HG03378 (cell line): ENCODE results near the gene ZNF174.

Source experiments
- ATAC-seq: cut with Tn5 transposase; IDR thresholded peaks from one replicate; pipeline ENCODE4 v1.9.1; 2021; ENCODE audit warnings: mild to moderate bottlenecking, moderate library complexity; ENCODE audit not compliant: unreplicated experiment

ZNF174 gene

GRCh38 chr16:3400779-3401688 is at the start of gene ZNF174, which contains the start of gene ZSCAN32:
Gene ZNF174 (plus strand): TSS chr16:3401215. CDS start chr16:3402005, 790 bp downstream.
Gene ZSCAN32 (minus strand): TSS chr16:3401004. CDS start chr16:3397557, 3,447 bp downstream.
- peak; percentile 98 for ATAC-seq

GRCh38 chr16:3355589-3355988 is 45.4 kb upstream of the ZNF174 start, which contains the start of gene OR2C1:
Gene OR2C1 (plus strand): TSS chr16:3355889. CDS start chr16:3355941, 52 bp downstream.
- no peak for ATAC-seq

GRCh38 chr16:3356118-3356517 is 44.9 kb upstream of the ZNF174 start:
- ATAC-seq, result no peak

- no peak for ATAC-seq
These were observed 42.1 kb upstream of the ZNF174 start for GRCh38 chr16:3358871-3359270.

GRCh38 chr16:3362931-3363330 is 38.1 kb upstream of the ZNF174 start:
- ATAC-seq, result no peak

GRCh38 chr16:3363793-3364192 is 37.2 kb upstream of the ZNF174 start:
- no peak for ATAC-seq

- ATAC-seq, result no peak
These were observed 36.1 kb upstream of the ZNF174 start for GRCh38 chr16:3364774-3365427.

GRCh38 chr16:3369073-3369472 is 31.9 kb upstream of the ZNF174 start:
- ATAC-seq, result no peak

- no peak for ATAC-seq
These were observed 25.3 kb upstream of the ZNF174 start for GRCh38 chr16:3375680-3376079.

- ATAC-seq, result no peak
These were observed 23.1 kb upstream of the ZNF174 start for GRCh38 chr16:3377917-3378316.

GRCh38 chr16:3383045-3383448 is 18.0 kb upstream of the ZNF174 start:
- ATAC-seq, result no peak

- ATAC-seq, result no peak
These were observed 12.7 kb upstream of the ZNF174 start for GRCh38 chr16:3388325-3388724.

- no peak for ATAC-seq
These were observed 11.2 kb upstream of the ZNF174 start for GRCh38 chr16:3389663-3390338.

GRCh38 chr16:3400446-3400778 is 603 bp upstream of the ZNF174 start:
- no peak for ATAC-seq

GRCh38 chr16:3401719-3402397 is 843 bp downstream of the ZNF174 start:
- no peak for ATAC-seq

GRCh38 chr16:3408561-3409197 is 7.7 kb downstream of the ZNF174 start:
- no peak for ATAC-seq

- no peak for ATAC-seq
These were observed 12.8 kb downstream of the ZNF174 start for GRCh38 chr16:3413730-3414379.

GRCh38 chr16:3431779-3432219 is 30.8 kb downstream of the ZNF174 start:
- ATAC-seq, result no peak

GRCh38 chr16:3434373-3434772 is 33.4 kb downstream of the ZNF174 start:
- no peak for ATAC-seq

- ATAC-seq, result no peak
These were observed 38.6 kb downstream of the ZNF174 start for GRCh38 chr16:3439637-3440036.
